Iris pigment epithelial cell (primary cell): Measurements from ENCODE around the gene GALNT4.
A peak's percentile ranks its signal among the peaks of the same experiment; 100 is the strongest.

Source experiments
- DNase-seq: peaks from one replicate; pipeline ENCODE4 v3.0.0-alpha.2; 2011; ENCODE audit warnings: low read depth

GALNT4 gene

DNA sequence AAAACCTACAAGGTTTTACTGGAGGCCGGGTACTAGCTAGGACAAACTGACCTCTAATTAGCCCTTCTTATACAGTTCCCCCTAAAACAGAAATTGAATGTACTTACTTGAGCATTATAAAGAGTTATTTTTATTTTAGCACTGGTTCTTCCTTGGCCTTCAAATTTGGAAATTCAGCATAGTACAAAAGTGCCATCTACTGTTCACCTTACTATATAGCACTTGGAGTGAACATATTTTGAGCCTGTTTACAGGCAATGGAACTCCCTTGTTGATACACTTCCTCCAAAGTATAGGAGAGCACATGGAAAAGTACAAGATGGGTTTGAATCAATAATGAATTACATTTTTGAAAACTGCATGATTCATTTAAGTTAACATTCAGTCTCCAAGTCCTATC, 5.1 kb upstream of the GALNT4 start:
- DNase-seq: peak; percentile 59

- no peak for DNase-seq
Measured at GRCh38 chr12:89528434-89528833, 3.8 kb upstream of the GALNT4 start.

GRCh38 chr12:89525824-89526770, 1.5 kb upstream of the GALNT4 start, which contains the start of gene POC1B:
Gene POC1B, minus strand, starts transcription at chr12:89526047. Its CDS starts 152 bp downstream, at chr12:89525895.
- DNase-seq: peak; percentile 84

- no peak for DNase-seq
Measured at GRCh38 chr12:89525305-89525823, 768 bp upstream of the GALNT4 start.

DNA sequence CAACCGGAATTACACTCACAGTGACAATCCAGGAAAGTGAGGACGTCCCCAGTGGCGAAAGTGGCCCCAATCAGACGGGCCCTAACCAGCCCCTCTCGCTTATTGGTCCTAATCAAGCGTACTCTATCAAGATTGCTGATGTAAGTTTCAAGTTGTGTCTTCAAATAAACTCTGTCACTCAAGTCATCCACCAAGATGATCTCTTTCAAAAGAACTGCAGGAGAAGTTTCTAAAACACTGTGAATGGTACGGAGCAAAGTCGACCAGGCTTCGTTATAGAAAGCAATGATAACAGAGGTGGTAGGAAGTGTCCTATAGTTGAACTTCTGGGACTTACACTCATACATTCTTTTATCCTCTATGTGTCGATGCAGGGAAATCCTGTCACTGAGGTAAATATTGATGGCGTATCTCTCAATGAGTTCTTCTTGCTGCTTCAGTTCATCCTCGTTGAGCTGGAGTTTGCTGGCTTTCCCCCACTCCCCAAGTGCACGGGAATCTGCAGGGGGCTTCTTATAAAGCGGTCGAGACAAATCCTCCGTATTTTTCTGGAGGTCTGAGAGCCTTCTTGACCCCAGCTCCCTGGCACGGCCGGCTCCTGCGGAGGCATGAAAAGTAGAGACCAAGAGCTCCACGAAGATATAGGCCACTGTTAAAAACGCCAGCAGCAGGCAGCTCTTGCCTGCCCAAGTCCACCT, 604 bp downstream of the GALNT4 start:
- peak; percentile 28 for DNase-seq

DNA sequence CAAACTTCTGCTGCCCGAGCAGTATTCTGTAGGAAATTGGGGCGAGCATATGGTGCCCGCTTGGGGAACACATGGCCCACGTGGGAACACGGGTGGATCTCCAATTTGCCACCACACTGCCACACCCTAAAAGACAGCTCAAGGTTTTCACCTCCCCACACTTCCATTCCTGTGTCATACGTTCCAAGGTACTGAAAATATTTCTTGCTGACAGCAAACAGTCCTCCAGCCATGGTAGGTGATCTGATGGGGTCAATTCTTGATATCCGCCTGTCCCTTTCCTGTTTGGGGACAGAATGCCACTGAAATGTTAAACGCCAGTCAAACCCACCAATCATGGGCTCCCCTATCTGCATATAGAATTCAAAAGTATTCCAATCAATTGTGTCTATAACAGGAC, 1.2 kb downstream of the GALNT4 start:
- no peak for DNase-seq

DNA sequence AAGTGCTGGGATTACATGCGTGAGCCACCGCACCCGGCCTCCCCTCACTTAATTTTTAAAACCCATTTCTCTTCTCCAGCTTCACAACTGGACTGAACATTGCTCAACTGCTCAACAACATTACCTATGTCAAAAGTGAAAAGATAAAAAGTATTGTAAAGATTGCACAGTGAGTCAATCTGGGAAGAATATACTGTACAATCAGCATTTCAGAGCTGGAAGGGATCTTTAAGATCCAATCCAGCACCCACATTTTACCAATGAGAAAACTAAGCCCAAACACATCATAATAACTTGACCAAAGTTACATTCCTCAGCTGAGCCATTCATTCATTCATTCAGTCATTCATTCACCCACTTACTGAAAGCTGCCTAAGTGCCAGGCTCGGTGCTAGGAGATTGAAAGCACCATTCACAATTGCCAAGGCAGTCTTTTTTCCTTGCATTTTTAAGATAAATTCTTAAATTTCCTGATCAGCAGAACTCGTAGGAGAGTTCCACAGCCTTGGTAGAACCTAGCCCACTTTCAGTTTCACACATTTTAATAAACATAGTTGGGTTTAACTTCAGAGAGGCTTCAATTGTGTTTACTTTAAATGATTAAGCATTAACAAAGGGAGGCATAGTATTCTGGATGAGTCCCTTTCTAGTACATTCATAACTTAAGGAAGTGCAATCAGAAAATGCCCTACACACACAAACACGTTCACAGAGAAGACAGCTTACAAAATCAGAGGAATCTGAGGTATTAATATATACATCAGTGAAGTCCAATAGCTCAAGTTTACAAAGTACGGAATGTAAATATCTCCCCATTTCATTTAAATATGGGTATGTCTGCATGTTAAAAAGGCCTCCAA, 3.0 kb downstream of the GALNT4 start:
- DNase-seq: peak; percentile 23

- no peak for DNase-seq
Measured at GRCh38 chr12:89517720-89518119, 6.9 kb downstream of the GALNT4 start.

GRCh38 chr12:89516633-89517032, 8.0 kb downstream of the GALNT4 start:
- DNase-seq: no peak

DNA sequence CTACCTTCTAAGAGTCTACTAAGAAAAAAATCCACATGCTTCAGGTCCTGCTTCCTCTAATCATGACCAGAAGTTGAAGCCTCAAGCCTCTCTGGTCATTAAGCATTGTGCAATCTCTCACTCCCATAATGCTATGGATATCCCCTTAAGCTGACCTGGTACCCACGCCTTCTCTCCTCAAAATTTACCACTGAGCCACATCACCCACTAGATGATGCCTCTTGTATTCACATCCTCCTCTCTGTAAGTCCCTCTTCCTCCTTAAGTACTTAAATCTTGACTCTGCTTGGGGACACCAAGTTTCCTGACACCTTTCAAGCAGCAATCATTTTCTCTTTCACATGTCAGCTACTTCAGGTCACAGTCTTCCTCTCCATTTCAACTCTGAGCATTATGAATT, 9.8 kb downstream of the GALNT4 start:
- no peak for DNase-seq

DNA sequence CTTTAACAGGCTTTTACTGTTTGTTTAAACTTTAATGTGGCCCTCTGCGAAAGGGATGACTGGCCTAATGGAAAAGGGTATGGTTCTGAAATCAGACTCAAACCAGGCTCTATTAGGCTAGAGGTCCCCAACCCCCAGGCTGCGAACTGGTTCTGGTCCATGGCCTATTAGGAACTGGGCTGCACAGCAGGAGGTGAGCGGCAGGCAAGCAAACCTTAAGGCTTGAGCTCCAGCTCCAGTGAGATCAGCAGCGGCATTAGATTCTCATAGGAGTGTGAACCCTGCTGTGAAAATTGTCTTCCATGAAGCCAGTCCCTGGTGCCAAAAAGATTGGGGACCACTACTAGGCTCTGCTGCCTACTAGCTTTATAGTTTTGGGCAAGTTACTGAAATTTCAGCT, 11.1 kb downstream of the GALNT4 start:
- no peak for DNase-seq

DNA sequence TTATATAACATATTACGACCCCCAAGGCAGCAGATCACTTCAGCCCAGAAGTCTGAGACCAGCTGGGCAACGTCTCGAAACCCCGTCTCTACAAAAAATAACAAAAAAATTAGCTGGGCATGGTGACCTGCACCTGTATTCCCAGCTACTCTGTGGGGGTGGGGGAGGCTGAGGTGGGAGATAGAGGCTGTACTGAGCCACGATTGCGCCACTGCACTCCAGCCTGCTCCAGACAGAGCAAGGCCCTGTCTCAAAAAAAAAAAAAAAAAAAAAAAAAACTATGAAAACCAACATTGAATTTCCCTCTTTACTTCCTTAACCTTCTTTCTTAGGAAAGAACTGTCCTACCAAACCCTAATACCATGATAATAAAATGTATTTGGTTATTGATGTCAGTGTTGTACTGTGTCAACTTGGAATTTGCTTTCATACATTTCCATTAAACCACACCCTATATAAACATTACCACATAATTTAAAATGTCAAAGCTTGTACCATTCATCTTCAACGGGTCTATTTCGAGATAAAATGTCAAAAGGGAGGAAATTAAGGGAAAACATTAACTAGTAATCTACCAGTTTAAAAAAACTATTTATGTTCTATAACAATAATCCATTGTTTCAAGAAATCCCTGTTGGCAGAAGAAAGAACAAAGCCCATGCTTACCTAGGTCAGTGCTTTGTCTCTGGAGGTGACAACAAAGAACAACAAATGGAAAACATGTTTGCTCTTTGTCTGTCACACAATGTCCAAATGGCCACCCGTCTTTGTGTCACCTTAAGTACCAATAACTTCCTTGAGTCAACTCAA, 17.4 kb downstream of the GALNT4 start:
- DNase-seq: no peak

DNA sequence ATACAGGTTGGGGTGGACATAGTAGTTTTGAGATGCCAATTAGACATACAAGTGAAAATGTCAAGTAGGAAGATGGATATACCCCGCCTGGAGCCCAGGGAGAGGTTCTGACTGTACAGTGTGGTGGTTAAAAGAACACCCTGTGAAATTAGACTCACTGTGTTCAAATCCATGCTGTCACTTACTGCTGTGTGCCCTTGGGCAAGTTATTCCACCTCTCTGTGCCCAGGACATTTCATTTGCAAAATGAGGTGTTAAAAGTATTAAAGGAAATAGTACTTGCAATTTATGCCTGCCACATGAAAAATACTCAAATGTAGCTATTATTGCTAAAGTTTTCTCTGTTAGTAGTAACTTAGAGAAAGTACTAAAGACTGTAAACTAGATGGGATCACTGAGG, 18.5 kb downstream of the GALNT4 start:
- DNase-seq: no peak

DNA sequence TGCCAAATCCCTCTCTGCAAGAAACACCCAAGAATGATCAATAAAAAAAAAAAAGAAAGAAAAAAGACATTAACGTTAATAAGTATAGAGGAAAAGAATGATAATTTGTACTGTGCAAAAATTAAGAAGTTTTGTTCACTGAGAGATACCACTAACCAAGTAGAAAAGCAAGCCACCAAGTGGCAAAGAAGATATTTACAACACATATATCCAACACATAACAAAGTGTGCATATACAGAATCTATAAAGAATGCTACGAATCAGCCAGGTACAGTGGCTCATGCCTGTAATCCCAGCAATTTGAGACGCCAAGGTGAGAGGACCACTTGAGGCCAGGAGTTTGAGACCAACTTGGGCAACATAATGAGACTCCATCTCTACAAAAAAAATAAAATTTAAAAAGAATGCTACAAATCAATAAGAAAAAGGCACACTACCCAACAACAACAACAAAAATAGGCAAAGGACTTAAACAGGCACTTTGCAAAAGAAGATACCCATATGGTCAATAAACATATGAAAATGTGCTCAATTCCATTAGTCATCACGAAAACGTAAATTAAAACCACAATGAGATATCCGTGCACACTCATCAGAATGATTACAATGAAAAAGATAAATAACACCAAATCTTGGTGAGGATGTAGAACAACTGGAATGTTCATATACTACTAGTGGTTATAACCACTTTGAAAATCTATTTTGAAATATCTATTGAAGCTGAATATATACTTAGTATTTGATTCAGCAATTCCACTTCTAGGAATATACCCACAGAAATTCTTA, 19.8 kb downstream of the GALNT4 start:
- DNase-seq: peak; percentile 60

DNA sequence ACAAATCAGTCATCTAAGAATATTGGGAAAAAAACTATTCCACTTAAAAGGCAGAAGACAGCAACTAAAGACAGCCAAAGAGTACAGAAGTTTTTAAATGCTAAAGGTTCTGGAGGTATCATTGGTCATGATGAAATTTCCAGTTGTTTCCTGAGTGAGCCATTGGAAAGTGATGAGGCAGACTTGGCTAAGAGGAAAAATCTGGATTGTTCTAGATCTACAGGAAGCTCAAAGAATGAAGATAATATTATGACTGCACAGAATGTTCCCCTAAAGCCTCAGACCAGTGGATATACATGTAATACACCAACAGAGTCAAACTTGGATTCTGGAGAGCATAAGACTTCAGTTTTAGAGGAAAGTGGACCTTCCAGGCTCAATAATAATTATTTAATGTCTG, 22.8 kb downstream of the GALNT4 start:
- DNase-seq: no peak

DNA sequence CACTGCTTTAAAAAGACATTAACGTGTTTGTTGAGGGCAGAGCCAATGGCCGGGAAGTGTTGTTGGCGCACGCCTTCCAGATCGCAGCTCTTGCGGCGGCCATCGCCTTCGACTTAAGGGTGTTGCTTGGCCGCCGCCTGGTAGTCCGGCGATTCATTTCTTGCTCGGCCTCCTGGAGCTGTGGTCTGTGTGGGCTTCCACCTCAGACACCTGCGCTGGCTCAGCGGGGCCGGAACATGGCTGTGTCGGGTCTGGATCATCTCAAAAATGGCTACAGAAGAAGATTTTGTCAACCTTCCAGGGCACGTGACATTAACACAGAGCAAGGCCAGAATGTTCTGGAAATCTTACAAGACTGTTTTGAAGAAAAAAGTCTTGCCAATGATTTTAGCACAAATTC, 24.7 kb downstream of the GALNT4 start:
- DNase-seq: no peak

- DNase-seq: peak; percentile 28
Measured at GRCh38 chr12:89497467-89497866, 27.1 kb downstream of the GALNT4 start.

- peak; percentile 66 for DNase-seq
Measured at GRCh38 chr12:89497005-89497404, 27.6 kb downstream of the GALNT4 start.

DNA sequence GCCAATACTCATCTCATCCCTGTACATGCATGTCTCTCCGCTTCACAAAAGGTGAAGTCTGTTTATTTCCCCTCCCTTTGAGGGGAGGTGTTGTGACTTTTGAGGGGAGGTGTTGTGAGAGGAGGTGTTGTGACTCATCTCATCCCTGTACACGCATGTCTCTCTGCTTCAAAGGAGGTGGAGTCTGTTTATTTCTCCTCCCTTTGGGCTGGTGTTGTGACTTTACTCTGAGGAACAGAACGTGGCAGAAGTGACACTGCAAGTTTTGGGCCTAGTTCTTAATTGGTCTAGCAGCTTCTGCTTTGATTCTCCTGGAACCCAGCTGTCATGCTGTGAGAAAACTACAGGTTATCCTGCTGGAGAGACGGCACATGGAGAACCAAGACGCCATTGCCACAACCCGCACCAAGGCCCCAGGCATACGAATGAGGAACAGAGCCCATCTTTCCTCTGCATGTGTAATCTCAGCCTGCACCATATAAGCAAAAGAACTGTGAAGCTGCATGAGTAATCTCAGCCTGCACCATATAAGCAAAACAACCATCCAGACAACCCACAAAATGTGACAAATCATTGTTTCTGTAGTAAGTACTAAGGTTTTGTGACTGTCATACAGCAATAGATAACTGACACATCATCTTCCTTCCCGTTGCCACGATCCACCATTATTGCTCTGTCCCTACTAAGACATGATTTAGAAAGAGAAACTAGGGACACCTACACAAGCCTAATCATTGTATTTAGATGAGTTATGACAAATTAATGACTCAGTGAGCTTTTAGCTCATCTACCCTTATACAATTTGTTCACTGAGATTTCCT, 30.0 kb downstream of the GALNT4 start:
- peak; percentile 51 for DNase-seq
